Neural progenitor cell (in vitro differentiated cells): ENCODE measurements around the gene MYH9. TPM values are rescaled to one million over a fixed set of nuclear protein-coding genes. Genes with fewer than 3 reads are reported as not detected.
A peak's percentile ranks its signal among the peaks of the same experiment; 100 is the strongest.

Source experiments
- DNase-seq: peaks from one replicate; pipeline ENCODE4 v3.0.0-alpha.2; 2016; ENCODE audit warnings: low spot score
- H2AFZ ChIP-seq: fragments of 200-600 bp; sonication (generic); replicated peaks from 2 replicates; pipeline ENCODE4 v1.6.1; 2016; ENCODE audit warnings: antibody characterized with exemption
- H3F3A ChIP-seq: fragments of 200-600 bp; sonication (generic); 2 replicates; pipeline ENCODE4 v1.6.1; 2016; ENCODE audit warnings: antibody characterized with exemption, low read depth
- H3K27ac ChIP-seq: fragments of 200-600 bp; sonication (generic); 2 replicates; pipeline ENCODE4 v1.5.1; 2016; ENCODE audit warnings: mild to moderate bottlenecking
- H3K27me3 ChIP-seq: fragments of 200-600 bp; sonication (generic); 2 replicates; pipeline ENCODE4 v1.6.1; 2016; ENCODE audit warnings: mild to moderate bottlenecking, moderate library complexity
- H3K36me3 ChIP-seq: fragments of 200-600 bp; sonication (generic); 2 replicates; pipeline ENCODE4 v1.5.1; 2016
- H3K4me1 ChIP-seq: fragments of 200-600 bp; sonication (generic); 2 replicates; pipeline ENCODE4 v1.6.1; 2016; ENCODE audit warnings: mixed run types
- H3K4me2 ChIP-seq: fragments of 200-600 bp; sonication (generic); 2 replicates; pipeline ENCODE4 v1.6.1; 2016
- H3K4me3 ChIP-seq: fragments of 200-600 bp; sonication (generic); 2 replicates; pipeline ENCODE4 v1.5.1; 2016
- H3K79me2 ChIP-seq: fragments of 200-600 bp; sonication (generic); 2 replicates; pipeline ENCODE4 v1.6.1; 2016; ENCODE audit warnings: low read depth
- H3K9ac ChIP-seq: fragments of 200-600 bp; sonication (generic); 2 replicates; pipeline ENCODE4 v1.6.1; 2016
- H3K9me3 ChIP-seq: fragments of 200-600 bp; sonication (generic); 2 replicates; pipeline ENCODE4 v1.5.1; 2016; ENCODE audit warnings: low read depth
- H4K20me1 ChIP-seq: fragments of 200-600 bp; sonication (generic); 2 replicates; pipeline ENCODE4 v1.6.1; 2016; ENCODE audit warnings: low read depth
- H3K27ac Mint-ChIP-seq: 3 replicates; pipeline ENCODE4 v1.8.0; 2021; ENCODE audit warnings: mixed read lengths
- H3K27me3 Mint-ChIP-seq: 2 replicates; pipeline ENCODE4 v1.8.0; 2022; ENCODE audit warnings: low read depth, mild to moderate bottlenecking, inconsistent platforms, moderate library complexity, mixed read lengths; ENCODE audit not compliant: insufficient read depth
- H3K36me3 Mint-ChIP-seq: 3 replicates; pipeline ENCODE4 v1.8.0; 2021; ENCODE audit warnings: mixed read lengths
- H3K4me1 Mint-ChIP-seq: 3 replicates; pipeline ENCODE4 v1.8.0; 2021; ENCODE audit warnings: mixed read lengths
- H3K4me3 Mint-ChIP-seq: 3 replicates; pipeline ENCODE4 v1.8.0; 2021; ENCODE audit warnings: mild to moderate bottlenecking, moderate library complexity, mixed read lengths
- H3K9me3 Mint-ChIP-seq: 3 replicates; pipeline ENCODE4 v1.8.0; 2020; ENCODE audit warnings: mixed read lengths
- CTCF ChIP-seq: fragments of 200-600 bp; sonication (generic); IDR thresholded peaks from 2 replicates; pipeline ENCODE4 v1.5.1; 2017; ENCODE audit warnings: antibody characterized with exemption, mild to moderate bottlenecking
- EZH2 ChIP-seq: fragments of 200-600 bp; sonication (generic); IDR thresholded peaks from 2 replicates; pipeline ENCODE4 v1.6.1; 2017; ENCODE audit warnings: antibody characterized with exemption, mild to moderate bottlenecking, moderate library complexity
- EZH2phosphoT487 ChIP-seq: fragments of 200-600 bp; sonication (generic); IDR thresholded peaks from 2 replicates; pipeline ENCODE4 v1.6.1; 2017; ENCODE audit warnings: antibody characterized with exemption
- total RNA-seq: library from RNA; depleted of rRNA; stranded (reverse); fragments of >200 nt; gene quantifications from 2 replicates; pipeline ENCODE4 v1.2.3, GENCODE V29; 2015; ENCODE audit warnings: low replicate concordance

Gene MYH9
- total RNA-seq, 1 donor from 2014 or later = 77.2 TPM

- peaks cover 93% of the 10 kb centered on the region for H4K20me1 ChIP-seq
- Mint-ChIP-seq H3K4me3 (peak overlapping the region; percentile 17), H3K27ac (peak overlapping the region; percentile 64), H3K36me3 (peaks cover 4% of the 10 kb centered on the region), H3K9me3 (no peaks in the 10 kb centered on the region), H3K4me1 (peaks cover 81% of the 10 kb centered on the region), H3K27me3 (peaks cover 4% of the 10 kb centered on the region)
- no peaks in the 10 kb centered on the region for H3K36me3 ChIP-seq
- no peak overlapping the region for H3K9ac ChIP-seq
- no peak overlapping the region for H2AFZ ChIP-seq
- TF ChIP-seq CTCF = no peak
- peaks cover 98% of the 10 kb centered on the region for H3K79me2 ChIP-seq
- H3K27ac ChIP-seq = peak overlapping the region; percentile 65
- H3K9me3 ChIP-seq = no peaks in the 10 kb centered on the region
- H3K27me3 ChIP-seq = no peaks in the 10 kb centered on the region
- peak; percentile 46 for DNase-seq
- H3K4me2 ChIP-seq = no peak overlapping the region
- peaks cover 21% of the 10 kb centered on the region for H3F3A ChIP-seq
- peaks cover 87% of the 10 kb centered on the region for H3K4me1 ChIP-seq
- no peak overlapping the region for H3K4me3 ChIP-seq
These were observed 22.8 kb downstream of the MYH9 start for GRCh38 chr22:36365020-36365411.

- H3K4me3 ChIP-seq = no peak overlapping the region
- H4K20me1 ChIP-seq = peaks cover 91% of the 10 kb centered on the region
- peaks cover 98% of the 10 kb centered on the region for H3K79me2 ChIP-seq
- TF ChIP-seq CTCF = no peak
- no peak for TF ChIP-seq EZH2phosphoT487
- TF ChIP-seq EZH2 = no peak
- H3K27ac Mint-ChIP-seq = peak overlapping the region; percentile 91
- H3K4me1 ChIP-seq = peaks cover 85% of the 10 kb centered on the region
- H3K36me3 ChIP-seq = no peaks in the 10 kb centered on the region
- H3F3A ChIP-seq = peaks cover 15% of the 10 kb centered on the region
- DNase-seq = no peak
- no peaks in the 10 kb centered on the region for H3K9me3 Mint-ChIP-seq
- H3K4me2 ChIP-seq = no peak overlapping the region
- H3K9ac ChIP-seq = no peak overlapping the region
- peaks cover 4% of the 10 kb centered on the region for H3K36me3 Mint-ChIP-seq
- H3K27me3 Mint-ChIP-seq = peaks cover 4% of the 10 kb centered on the region
- no peak overlapping the region for H3K27ac ChIP-seq
- H3K9me3 ChIP-seq = no peaks in the 10 kb centered on the region
- H3K27me3 ChIP-seq = no peaks in the 10 kb centered on the region
- H3K4me1 Mint-ChIP-seq = peaks cover 79% of the 10 kb centered on the region
- no peak overlapping the region for H3K4me3 Mint-ChIP-seq
- H2AFZ ChIP-seq = no peak overlapping the region
These were observed 23.3 kb downstream of the MYH9 start for GRCh38 chr22:36364255-36365019.

- Mint-ChIP-seq H3K9me3 (no peaks in the 10 kb centered on the region), H3K27me3 (peaks cover 2% of the 10 kb centered on the region), H3K36me3 (peaks cover 8% of the 10 kb centered on the region), H3K4me1 (peaks cover 79% of the 10 kb centered on the region), H3K27ac (peak overlapping the region; percentile 80), H3K4me3 (peak overlapping the region; percentile 50)
- peaks cover 100% of the 10 kb centered on the region for H3K79me2 ChIP-seq
- H3K4me3 ChIP-seq = no peak overlapping the region
- no peak overlapping the region for H3K9ac ChIP-seq
- TF ChIP-seq EZH2 = no peak
- TF ChIP-seq EZH2phosphoT487 = no peak
- no peak for TF ChIP-seq CTCF
- no peaks in the 10 kb centered on the region for H3K36me3 ChIP-seq
- H3K4me1 ChIP-seq = peaks cover 84% of the 10 kb centered on the region
- H2AFZ ChIP-seq = no peak overlapping the region
- peaks cover 93% of the 10 kb centered on the region for H4K20me1 ChIP-seq
- H3K4me2 ChIP-seq = no peak overlapping the region
- H3F3A ChIP-seq = peaks cover 7% of the 10 kb centered on the region
- H3K27me3 ChIP-seq = no peaks in the 10 kb centered on the region
- H3K27ac ChIP-seq = no peak overlapping the region
- DNase-seq = no peak
- H3K9me3 ChIP-seq = no peaks in the 10 kb centered on the region
These were observed 24.3 kb downstream of the MYH9 start for GRCh38 chr22:36363349-36363981.
